HG02938 (cell line): Measurements from ENCODE around the gene KANK4.
"Not testable (repeated sequence)": the region's sequence is repeated elsewhere in the genome, so short reads cannot be mapped to it uniquely, and the experiment has no call there.

ENCODE experiments used
- ATAC-seq: cut with Tn5 transposase; IDR thresholded peaks from one replicate; pipeline ENCODE4 v1.9.1; 2021; ENCODE audit warnings: mild to moderate bottlenecking, moderate library complexity; ENCODE audit not compliant: unreplicated experiment

KANK4 gene

DNA sequence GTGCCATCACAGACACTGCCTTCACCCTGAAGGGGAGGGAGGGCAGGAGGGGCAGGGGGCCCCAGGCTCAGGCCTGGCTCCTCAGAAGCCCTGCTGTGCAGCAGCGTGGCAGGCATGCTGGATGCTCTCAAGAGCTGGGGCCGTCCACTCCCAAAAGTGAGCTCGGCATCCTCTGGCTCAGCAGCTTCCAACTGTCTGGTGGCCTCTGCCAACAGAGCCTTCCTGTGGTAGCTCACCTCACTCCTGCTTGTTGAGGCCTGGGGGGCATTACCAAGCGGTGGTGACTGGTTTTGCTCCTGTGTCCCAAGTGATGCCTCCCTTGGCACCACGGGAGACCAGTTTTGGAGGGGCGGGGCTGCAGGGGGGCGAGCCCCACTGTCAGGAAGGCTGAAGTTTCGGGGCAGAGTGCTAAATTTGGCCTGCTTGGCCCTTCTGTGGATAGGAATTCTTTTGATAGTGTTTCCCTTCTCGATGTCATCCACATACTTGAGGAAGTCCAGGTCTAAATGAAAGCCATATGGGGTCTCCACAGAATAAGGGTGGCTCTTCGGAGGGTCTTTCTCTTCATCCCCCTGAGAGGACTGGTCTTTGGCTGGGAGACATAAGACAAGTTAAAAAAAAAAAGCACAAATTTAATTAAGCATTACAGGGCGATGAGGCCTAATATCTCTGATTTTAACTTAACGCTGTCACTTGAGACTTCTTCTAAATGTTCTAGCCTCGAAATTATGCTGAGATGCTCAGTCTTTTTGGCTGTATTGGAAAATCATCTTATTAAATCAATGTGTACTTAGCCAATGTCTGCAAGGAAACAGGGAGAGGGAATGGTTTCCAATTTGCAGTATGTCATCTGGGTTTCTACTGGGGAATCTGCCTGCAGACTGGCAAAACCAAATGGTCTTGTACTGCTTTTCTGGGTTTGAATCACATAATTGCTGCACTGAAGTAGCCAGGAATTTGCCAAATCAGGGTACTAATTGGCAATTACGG, 44.4 kb downstream of the KANK4 start:
- ATAC-seq, result no peak

- ATAC-seq, result no peak
Observed at GRCh38 chr1:62273953-62274352, 45.3 kb downstream of the KANK4 start.

DNA sequence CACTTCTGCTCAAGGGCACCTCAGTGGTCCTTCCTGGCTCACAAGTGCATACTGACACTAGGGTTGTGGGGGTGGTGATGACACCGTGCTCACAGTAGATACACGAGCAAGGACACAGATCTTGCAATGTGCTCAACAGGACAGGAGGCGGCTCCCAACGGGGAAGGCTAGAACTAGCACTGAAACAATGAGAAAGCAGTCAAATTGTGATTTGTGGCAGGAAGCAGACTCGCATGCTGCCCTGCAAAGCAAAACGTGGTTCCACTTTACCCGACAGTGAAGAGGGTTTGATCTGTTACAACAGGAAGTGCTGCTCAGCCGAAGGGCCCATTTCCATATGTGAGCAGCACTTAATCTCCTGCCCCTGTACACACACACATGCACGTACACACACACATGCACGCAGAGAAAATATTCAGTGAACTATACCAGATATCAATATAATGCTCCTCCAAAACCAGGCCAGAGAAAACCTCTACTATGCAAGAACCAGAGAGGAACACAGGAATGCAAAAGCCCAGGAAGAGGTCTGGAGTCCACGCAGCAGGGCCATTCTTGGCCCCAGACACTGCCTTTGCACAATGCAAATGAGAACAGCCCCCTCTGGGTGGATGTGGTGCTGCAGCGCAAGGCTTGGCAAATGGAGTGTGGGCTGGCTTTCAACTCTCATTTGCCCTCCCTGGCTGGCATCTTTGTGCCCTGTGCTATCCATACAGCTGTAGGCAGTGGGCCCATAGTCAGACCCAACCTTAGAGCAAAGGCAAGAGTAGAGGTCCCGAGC, 47.1 kb downstream of the KANK4 start:
- ATAC-seq, result peak; percentile 91

DNA sequence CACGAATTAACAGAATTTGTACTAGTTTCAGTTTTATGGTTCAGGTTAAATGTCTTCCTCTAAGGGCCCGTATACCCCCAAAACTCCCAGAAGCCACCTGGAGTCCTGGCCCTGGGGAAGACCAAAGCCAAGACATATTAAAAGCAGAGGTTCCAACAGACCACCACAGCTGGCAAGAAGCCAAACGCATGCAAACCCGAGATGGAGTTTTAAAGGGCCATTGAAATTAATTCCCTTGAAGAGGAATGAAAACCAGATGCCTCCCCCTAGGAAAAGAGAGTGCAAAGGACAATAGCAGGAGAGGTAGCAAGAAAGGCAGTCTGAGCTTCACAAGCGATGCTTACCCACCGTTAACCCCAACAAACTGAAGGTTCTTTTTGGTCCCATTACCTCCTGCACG, 48.1 kb downstream of the KANK4 start:
- no peak for ATAC-seq

- ATAC-seq, result no peak
Observed at GRCh38 chr1:62269851-62270495, 49.3 kb downstream of the KANK4 start.

GRCh38 chr1:62269439-62269838, 49.8 kb downstream of the KANK4 start:
- ATAC-seq, result no peak

- ATAC-seq, result no peak
Observed at GRCh38 chr1:62268315-62268714, 50.9 kb downstream of the KANK4 start.

GRCh38 chr1:62265956-62266935, 53.0 kb downstream of the KANK4 start:
- no peak for ATAC-seq

- ATAC-seq, result no peak
Observed at GRCh38 chr1:62263814-62264353, 55.4 kb downstream of the KANK4 start.

- no peak for ATAC-seq
Observed at GRCh38 chr1:62263006-62263813, 56.0 kb downstream of the KANK4 start.

DNA sequence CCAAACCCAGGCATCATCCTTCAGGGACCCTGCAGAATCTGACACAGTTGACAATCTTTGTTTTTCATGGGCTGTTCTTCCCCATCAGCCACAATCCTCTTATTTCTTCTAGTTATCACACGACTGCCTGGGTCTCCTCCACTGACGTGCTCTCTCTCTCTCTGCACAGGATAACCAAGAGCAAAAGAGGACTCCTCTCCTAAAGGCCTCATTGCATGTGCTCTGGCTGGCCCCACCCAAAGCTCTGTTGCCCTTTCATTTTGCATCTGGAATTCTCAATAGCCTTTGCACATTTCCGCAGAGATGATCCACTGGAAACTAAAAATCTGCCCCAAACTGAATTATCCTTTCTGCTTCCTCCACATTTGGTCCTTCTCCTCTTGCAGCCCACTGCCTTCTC, 58.5 kb downstream of the KANK4 start:
- ATAC-seq, result no peak

DNA sequence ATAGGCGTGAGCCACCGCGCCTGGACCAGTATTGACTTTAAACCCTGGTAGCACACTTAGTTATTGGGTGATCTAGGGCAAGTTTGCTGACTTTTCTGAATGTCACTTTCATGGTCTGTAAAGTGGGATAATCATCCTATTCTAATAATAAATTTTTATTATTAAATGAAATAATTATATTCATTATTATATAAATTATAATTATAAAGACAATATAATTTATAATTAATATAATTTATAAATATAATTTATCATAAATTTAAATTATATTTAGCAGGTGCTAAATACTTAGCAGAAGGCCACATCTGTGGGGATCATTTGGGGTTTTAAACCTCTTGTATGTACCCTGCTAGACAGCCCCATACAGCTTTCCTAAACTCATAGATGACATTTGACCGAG, 59.7 kb downstream of the KANK4 start:
- ATAC-seq, result no peak

GRCh38 chr1:62250126-62250726, 69.0 kb downstream of the KANK4 start:
- ATAC-seq, result no peak

DNA sequence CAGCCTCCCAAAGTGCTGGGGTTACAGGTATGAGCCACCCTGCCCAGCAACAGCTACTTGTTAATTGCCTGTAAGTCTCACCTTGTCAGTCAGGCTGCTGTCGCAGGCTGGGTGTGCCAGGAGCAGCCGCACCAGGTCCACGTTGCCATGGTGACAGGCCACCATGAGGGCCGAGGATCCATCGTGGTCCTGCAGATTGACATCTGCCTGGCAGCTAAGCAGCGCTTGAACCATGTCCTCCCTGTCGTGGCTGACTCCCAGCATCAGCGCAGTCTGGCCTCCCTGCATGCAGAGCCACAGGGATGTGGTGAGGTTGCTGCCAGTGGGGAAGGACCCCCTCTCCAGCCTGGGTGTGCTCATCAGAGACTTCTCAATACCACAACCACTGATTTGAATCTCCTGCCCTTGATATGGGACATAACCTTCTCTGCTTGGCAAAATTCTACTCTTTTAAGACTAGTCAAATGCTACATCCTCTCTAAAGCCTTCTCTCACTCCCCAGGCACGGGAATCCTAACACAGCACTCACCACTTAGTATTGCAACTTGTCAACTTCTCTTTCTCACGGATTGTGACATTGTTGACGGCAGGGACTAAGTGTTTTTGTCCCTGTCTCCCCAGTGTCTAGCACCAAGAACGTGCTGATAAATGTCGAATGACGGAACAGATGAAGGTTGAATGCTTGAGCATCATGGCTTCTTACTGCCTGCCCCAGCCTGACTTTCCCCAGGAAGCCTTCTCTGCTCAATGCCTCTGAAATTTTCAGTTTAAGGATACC, 71.7 kb downstream of the KANK4 start:
- no peak for ATAC-seq

DNA sequence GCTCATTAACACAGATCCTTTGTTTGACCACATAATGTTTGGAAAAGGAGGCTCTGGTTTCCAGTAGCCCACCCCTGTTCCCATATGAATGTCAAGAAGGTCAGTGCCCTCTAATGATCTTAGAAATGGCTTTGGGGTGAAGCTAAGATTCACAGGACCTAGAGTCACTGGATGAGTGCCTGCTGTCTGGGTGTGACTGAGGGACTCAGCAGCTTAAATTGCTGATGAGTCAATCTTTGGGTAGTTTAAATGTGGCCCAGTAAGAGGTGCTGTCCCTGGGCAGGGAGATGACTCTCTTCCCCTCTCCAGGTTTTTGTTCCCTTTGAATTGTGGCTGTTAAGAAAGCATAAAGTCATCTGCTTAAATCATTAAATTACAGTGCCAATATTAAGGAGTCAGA, 74.0 kb downstream of the KANK4 start:
- ATAC-seq, result no peak

DNA sequence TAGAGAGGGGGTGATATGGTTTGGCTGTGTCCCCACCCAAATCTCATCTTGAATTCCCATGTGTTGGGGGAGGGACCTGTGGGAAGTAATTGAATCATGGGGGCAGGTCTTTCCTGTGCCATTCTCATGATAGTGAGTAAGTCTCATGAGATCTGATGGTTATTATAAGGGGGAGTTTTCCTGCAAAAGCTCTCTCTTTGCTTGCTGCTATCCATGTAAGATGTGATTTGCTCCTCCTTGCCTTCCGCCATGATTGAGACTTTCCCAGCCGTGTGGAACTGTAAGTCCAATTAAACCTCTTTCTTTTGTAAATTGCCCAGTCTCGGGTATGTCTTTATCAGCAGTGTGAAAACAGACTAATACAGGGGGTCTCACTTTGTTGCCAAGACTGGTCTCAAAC, 74.9 kb downstream of the KANK4 start:
- not testable (repeated sequence) for ATAC-seq

GRCh38 chr1:62241371-62242131, 77.7 kb downstream of the KANK4 start:
- ATAC-seq, result no peak
